H1 (cell line): ENCODE measurements around the gene AFAP1L2. TPM values are rescaled to one million over a fixed set of nuclear protein-coding genes. Genes with fewer than 3 reads are reported as not detected.

Experiments
- CTCF ChIA-PET: fragments of 300-600 bp; sonication (Branson Sonifier 250); formaldehyde crosslinking; loops from one replicate; lab custom pipeline; 2021; ENCODE audit not compliant: partially characterized antibody; lab: Charles Lee
- POLR2A ChIA-PET: fragments of 300-600 bp; sonication (Branson Sonifier 250); formaldehyde crosslinking; loops from one replicate; lab custom pipeline; 2021; ENCODE audit warnings: inconsistent platforms; ENCODE audit not compliant: partially characterized antibody; lab: Charles Lee
- DNase-seq, 2 experiments: peaks; one replicate each; pipeline versions ENCODE4 v3.0.0 to v3.0.0-alpha.2; 2010 to 2022; ENCODE audit warnings: low spot score in 2 of 2, low read depth in 1 of 2, mixed read lengths in 1 of 2
- FAIRE-seq: peaks from 2 replicates; lab custom pipeline; 2011; peaks lifted over from hg19 to GRCh38; lab: Jason Lieb, UNC
- H2AFZ ChIP-seq: 2 replicates; pipeline ENCODE4 v1.8.1; 2012; ENCODE audit warnings: low read length, inconsistent platforms
- H2AK5ac ChIP-seq: 2 replicates; pipeline ENCODE4 v1.6.1; 2013; ENCODE audit warnings: low read depth, low read length
- H2BK120ac ChIP-seq: replicated peaks from 2 replicates; pipeline ENCODE3; 2013; ENCODE audit warnings: low read depth, low read length, inconsistent platforms
- H2BK12ac ChIP-seq: 2 replicates; pipeline ENCODE4 v1.6.1; 2013; ENCODE audit warnings: low read depth, low read length
- H2BK15ac ChIP-seq: 2 replicates; pipeline ENCODE4 v1.6.1; 2013; ENCODE audit warnings: low read length
- H2BK20ac ChIP-seq: 2 replicates; pipeline ENCODE4 v1.6.1; 2013; ENCODE audit warnings: low read length
- H2BK5ac ChIP-seq: 2 replicates; pipeline ENCODE4 v1.6.1; 2013; ENCODE audit warnings: low read depth, low read length
- H3K14ac ChIP-seq: 2 replicates; pipeline ENCODE4 v1.6.1; 2013; ENCODE audit warnings: inconsistent platforms; ENCODE audit not compliant: insufficient read length
- H3K18ac ChIP-seq: 2 replicates; pipeline ENCODE4 v1.6.1; 2013; ENCODE audit warnings: low read length; ENCODE audit errors: extremely low read depth
- H3K23ac ChIP-seq: 2 replicates; pipeline ENCODE4 v1.6.1; 2013; ENCODE audit warnings: inconsistent platforms; ENCODE audit not compliant: insufficient read length
- H3K23me2 ChIP-seq: 2 replicates; pipeline ENCODE4 v1.6.1; 2013; ENCODE audit warnings: low read depth, low read length
- H3K27ac ChIP-seq: 2 replicates; pipeline ENCODE4 v1.6.1; 2011; ENCODE audit warnings: low read depth, low read length, inconsistent platforms
- H3K27me3 ChIP-seq, 4 experiments: replicated peaks in 1 of 4; 1 replicate in 1 of 4; 2 replicates in 3 of 4; pipeline versions ENCODE4 v1.6.1 to v1.8.1; 2011 to 2013; ENCODE audit warnings: low read length in 3 of 4, mild to moderate bottlenecking in 3 of 4, inconsistent platforms in 2 of 4, mixed read lengths in 2 of 4, moderate library complexity in 1 of 4; ENCODE audit not compliant: control insufficient read depth in 3 of 4, insufficient read depth in 3 of 4; ENCODE audit errors: extremely low read depth in 1 of 4
- H3K36me3 ChIP-seq, 4 experiments: 2 replicates each; pipeline versions ENCODE4 v1.6.1 to v1.8.1; 2011 to 2013; ENCODE audit warnings: mild to moderate bottlenecking in 4 of 4, low read length in 3 of 4, moderate library complexity in 2 of 4, control low read depth in 1 of 4, inconsistent platforms in 1 of 4; ENCODE audit not compliant: insufficient read depth in 4 of 4, control insufficient read depth in 2 of 4
- H3K4ac ChIP-seq: replicated peaks from 2 replicates; pipeline ENCODE3; 2013; ENCODE audit warnings: low read length, low read depth, mixed read lengths, inconsistent platforms; ENCODE audit not compliant: insufficient read length
- H3K4me1 ChIP-seq, 4 experiments: replicated peaks in 1 of 4; 1 replicate in 1 of 4; 2 replicates in 3 of 4; pipeline versions ENCODE4 v1.6.1 to v1.8.1; 2011 to 2013; ENCODE audit warnings: low read length in 3 of 4, inconsistent platforms in 2 of 4, mixed read lengths in 1 of 4; ENCODE audit not compliant: insufficient read depth in 4 of 4, control insufficient read depth in 3 of 4
- H3K4me2 ChIP-seq, 2 experiments: 2 replicates each; pipeline versions ENCODE4 v1.6.1 to v1.8.1; 2011 to 2013; ENCODE audit warnings: low read depth in 2 of 2, low read length in 2 of 2, control low read depth in 1 of 2, inconsistent platforms in 1 of 2, mild to moderate bottlenecking in 1 of 2; ENCODE audit not compliant: insufficient read depth in 1 of 2
- H3K4me3 ChIP-seq, 4 experiments: fragments of 200-600, 300-600 bp in 1 of 4; sonication (generic), shearing (Covaris generic), sonication (Bioruptor Twin) in 1 of 4; 2 replicates each; pipeline versions ENCODE4 v1.5.1 to v1.8.1; 2011 to 2016; ENCODE audit warnings: low read length in 4 of 4, low read depth in 3 of 4, control low read depth in 2 of 4, inconsistent platforms in 2 of 4, mild to moderate bottlenecking in 2 of 4, mixed read lengths in 1 of 4, moderate library complexity in 1 of 4; ENCODE audit not compliant: insufficient read depth in 2 of 4; ENCODE audit errors: extremely low read depth in 1 of 4
- H3K56ac ChIP-seq: replicated peaks from 2 replicates; pipeline ENCODE3; 2013; ENCODE audit warnings: low read depth, mild to moderate bottlenecking, mixed read lengths, low read length, inconsistent platforms; ENCODE audit not compliant: insufficient read length
- H3K79me1 ChIP-seq: 2 replicates; pipeline ENCODE4 v1.6.1; 2013; ENCODE audit warnings: low read depth, low read length, control low read depth
- H3K79me2 ChIP-seq, 2 experiments: 2 replicates each; pipeline versions ENCODE4 v1.6.1 to v1.8.1; 2012 to 2013; ENCODE audit warnings: low read length in 2 of 2, mild to moderate bottlenecking in 2 of 2, inconsistent platforms in 1 of 2; ENCODE audit not compliant: insufficient read depth in 2 of 2, control insufficient read depth in 1 of 2
- H3K9ac ChIP-seq, 4 experiments: replicated peaks in 1 of 4; 1 replicate in 1 of 4; 2 replicates in 3 of 4; pipeline versions ENCODE4 v1.6.1 to v1.8.1; 2011 to 2013; ENCODE audit warnings: low read depth in 3 of 4, low read length in 3 of 4, control low read depth in 2 of 4, mild to moderate bottlenecking in 2 of 4, moderate library complexity in 2 of 4, inconsistent platforms in 1 of 4; ENCODE audit errors: extremely low read depth in 1 of 4
- H3K9me3 ChIP-seq, 2 experiments: 2 replicates each; pipeline versions ENCODE4 v1.6.1 to v1.8.1; 2012 to 2013; ENCODE audit warnings: mild to moderate bottlenecking in 2 of 2, moderate library complexity in 2 of 2, control low read depth in 1 of 2, inconsistent platforms in 1 of 2, low read depth in 1 of 2, low read length in 1 of 2, mixed read lengths in 1 of 2; ENCODE audit not compliant: insufficient read depth in 2 of 2
- H4K20me1 ChIP-seq, 2 experiments: replicated peaks in 1 of 2; 2 replicates each; pipeline versions ENCODE3 to v1.8.1; 2011 to 2013; ENCODE audit warnings: inconsistent platforms in 2 of 2, low read length in 2 of 2, mild to moderate bottlenecking in 1 of 2; ENCODE audit not compliant: insufficient read depth in 2 of 2, control insufficient read depth in 1 of 2
- H4K5ac ChIP-seq: 2 replicates; pipeline ENCODE4 v1.6.1; 2013; ENCODE audit warnings: low read length, low read depth, mixed read lengths, inconsistent platforms; ENCODE audit not compliant: insufficient read length
- H4K8ac ChIP-seq: 2 replicates; pipeline ENCODE4 v1.8.0; 2013; ENCODE audit warnings: mild to moderate bottlenecking, moderate library complexity, low read length, inconsistent platforms; ENCODE audit not compliant: insufficient read depth; ENCODE audit errors: extremely low read depth
- H4K91ac ChIP-seq: replicated peaks from 2 replicates; pipeline ENCODE3; 2013; ENCODE audit warnings: low read length, mixed read lengths, inconsistent platforms; ENCODE audit not compliant: insufficient read length
- BACH1 ChIP-seq: IDR thresholded peaks from 2 replicates; pipeline ENCODE4 v1.6.1; 2012; ENCODE audit warnings: low read length, improper control_type of control experiment
- CTCF ChIP-seq, 3 experiments: IDR thresholded peaks; 1 replicate in 2 of 3; 2 replicates in 1 of 3; pipeline versions ENCODE4 v1.5.1 to v1.6.1; 2011; ENCODE audit warnings: low read length in 3 of 3, mild to moderate bottlenecking in 3 of 3, inconsistent platforms in 2 of 3, low read depth in 1 of 3, moderate library complexity in 1 of 3; ENCODE audit not compliant: insufficient read depth in 1 of 3; ENCODE audit errors: control extremely low read depth in 1 of 3
- GTF2F1 ChIP-seq: IDR thresholded peaks from 2 replicates; pipeline ENCODE4 v1.6.1; 2012; ENCODE audit warnings: low read depth, low read length, improper control_type of control experiment, borderline replicate concordance
- WGBS, 2 experiments: shearing (Covaris generic) in 1 of 2; methylation state at CpG; one replicate each; pipeline versions ENCODE4 v1.1.6 to v1.1.7; 2013 to 2015; ENCODE audit warnings: low lambda C conversion rate in 2 of 2, mixed read lengths in 2 of 2, inconsistent platforms in 1 of 2, low coverage in 1 of 2, missing lambda C conversion rate in 1 of 2; ENCODE audit not compliant: insufficient replicate concordance in 2 of 2, insufficient coverage in 1 of 2, insufficient read length in 1 of 2; ENCODE audit errors: extremely low coverage in 1 of 2, missing lambda C conversion rate in 1 of 2; 5-methylcytosine and 5-hydroxymethylcytosine counted together
- polyA plus RNA-seq, 7 experiments: library from polyadenylated mRNA; depleted of rRNA in 3 of 7; stranded (reverse) in 5 of 7; unstranded in 2 of 7; fragments of >200 nt in 5 of 7; fragments of 200-250 nt in 2 of 7; gene quantifications; 1 replicate in 5 of 7; 2 replicates in 1 of 7; 4 replicates in 1 of 7; pipeline versions ENCODE4 v1.2.1 to v1.2.3, GENCODE V29; 2011 to 2013; ENCODE audit warnings: missing spikeins in 2 of 7, mixed read lengths in 2 of 7
- total RNA-seq: library from RNA; stranded (reverse); fragmentation: NEBNext Ultra II Directional; extraction: Animal tissue kit (Norgen Biotek cat#: 25700); gene quantifications from 2 replicates; pipeline ENCODE4 v1.2.1, GENCODE V29; 2021

AFAP1L2 gene
- total and polyA plus RNA-seq, 2 of the 8 experiments (the other 6 are each of a cell fraction or from before 2014, with no cell fraction given) = 3.9 to 6.4 TPM

GRCh38 chr10:114372995-114373394 is 31.3 kb downstream of the AFAP1L2 start:
- no peak overlapping the region for H2BK120ac ChIP-seq
- no peak overlapping the region for H4K5ac ChIP-seq
- 0 out of 7 replicates have a peak, but pooled peaks cover 0 to 2% (median 0%) of the 10 kb centered on the region in 4 experiments for H3K4me1 ChIP-seq
- no peak overlapping the region for H4K91ac ChIP-seq
- no peak overlapping the region for H3K18ac ChIP-seq
- H3K56ac ChIP-seq = no peak overlapping the region
- CTCF ChIA-PET = interaction anchor here (1.1 to 15.1 kb wide), 4 partner anchors 11 to 95 kb away, joined by 3 to 209 read pairs (median 19); no protein-coding TSS in a partner anchor
- H2BK5ac ChIP-seq = no peak overlapping the region
- DNase-seq = no peak
- no peaks in the 10 kb centered on the region for H3K79me1 ChIP-seq
- H2BK20ac ChIP-seq = no peak overlapping the region
- H2AK5ac ChIP-seq = no peak overlapping the region
- no peak for FAIRE-seq
- no peak overlapping the region for H3K27ac ChIP-seq
- H3K4me2 ChIP-seq = no peak overlapping the region
- H3K9ac ChIP-seq = no peak overlapping the region
- H3K23ac ChIP-seq = no peak overlapping the region
- no peak overlapping the region for H3K4ac ChIP-seq
- H3K79me2 ChIP-seq = no peaks in the 10 kb centered on the region
- WGBS, 2 experiments = 84% methylated on average over 5 of the region's 5 CpGs; no CpG with 5 or more reads in 1 of the 2 experiments
- no peaks in the 10 kb centered on the region for H3K36me3 ChIP-seq
- no peaks in the 10 kb centered on the region for H3K23me2 ChIP-seq
- no peak overlapping the region for H2AFZ ChIP-seq
- no peak overlapping the region for H3K4me3 ChIP-seq
- no peaks in the 10 kb centered on the region for H3K9me3 ChIP-seq
- H3K14ac ChIP-seq = no peak overlapping the region
- POLR2A ChIA-PET = interaction anchor here (1.1 kb wide), 1 partner anchor 36 kb away, joined by 3 read pairs; no protein-coding TSS in a partner anchor
- H2BK15ac ChIP-seq = no peak overlapping the region
- H4K8ac ChIP-seq = no peak overlapping the region
- H3K27me3 ChIP-seq = no peaks in the 10 kb centered on the region
- H4K20me1 ChIP-seq = no peaks in the 10 kb centered on the region
- no peak overlapping the region for H2BK12ac ChIP-seq
- TF ChIP-seq CTCF (IDR thresholded peaks at IDR 0.05; ENCODE audit: control extremely low read depth in 1 of 3, insufficient read depth in 1 of 3, low read depth in 1 of 3, low read length in 3 of 3) = no peak
- TF ChIP-seq GTF2F1 = no peak
- no peak for TF ChIP-seq BACH1
